Hepatic stellate cell (primary cell): Measurements from ENCODE around the gene KDM4C.
A peak's percentile ranks its signal among the peaks of the same experiment; 100 is the strongest.

ENCODE experiments used
- DNase-seq: peaks from one replicate; pipeline ENCODE4 v3.0.0; 2011; ENCODE audit warnings: low spot score

The KDM4C gene

GRCh38 chr9:6869081-6869948, 111.5 kb downstream of the KDM4C start:
- no peak for DNase-seq

- DNase-seq = no peak
Observed at GRCh38 chr9:6870149-6870548, 112.4 kb downstream of the KDM4C start.

- no peak for DNase-seq
Observed at GRCh38 chr9:6870650-6871477, 113.1 kb downstream of the KDM4C start.

GRCh38 chr9:6873857-6874256, 116.1 kb downstream of the KDM4C start:
- DNase-seq = no peak

GRCh38 chr9:6876195-6876894, 118.6 kb downstream of the KDM4C start:
- no peak for DNase-seq

GRCh38 chr9:6877671-6878161, 119.9 kb downstream of the KDM4C start:
- peak; percentile 41 for DNase-seq

GRCh38 chr9:6880626-6881025, 122.9 kb downstream of the KDM4C start:
- no peak for DNase-seq

- DNase-seq = no peak
Observed at GRCh38 chr9:6884101-6884500, 126.3 kb downstream of the KDM4C start.

- no peak for DNase-seq
Observed at GRCh38 chr9:6884990-6885389, 127.2 kb downstream of the KDM4C start.

- no peak for DNase-seq
Observed at GRCh38 chr9:6887051-6887450, 129.3 kb downstream of the KDM4C start.

GRCh38 chr9:6889868-6890267, 132.1 kb downstream of the KDM4C start:
- no peak for DNase-seq

GRCh38 chr9:6893350-6894131, 135.8 kb downstream of the KDM4C start:
- DNase-seq = no peak

- no peak for DNase-seq
Observed at GRCh38 chr9:6894135-6894534, 136.4 kb downstream of the KDM4C start.

- DNase-seq = no peak
Observed at GRCh38 chr9:6895754-6896153, 138.0 kb downstream of the KDM4C start.

- no peak for DNase-seq
Observed at GRCh38 chr9:6896562-6896961, 138.8 kb downstream of the KDM4C start.

- DNase-seq = no peak
Observed at GRCh38 chr9:6897207-6897822, 139.5 kb downstream of the KDM4C start.

GRCh38 chr9:6897898-6898302, 140.1 kb downstream of the KDM4C start:
- no peak for DNase-seq

- DNase-seq = no peak
Observed at GRCh38 chr9:6899274-6899673, 141.5 kb downstream of the KDM4C start.

- DNase-seq = no peak
Observed at GRCh38 chr9:6900440-6900883, 142.7 kb downstream of the KDM4C start.

GRCh38 chr9:6901180-6901579, 143.4 kb downstream of the KDM4C start:
- no peak for DNase-seq

GRCh38 chr9:6902423-6902822, 144.7 kb downstream of the KDM4C start:
- DNase-seq = no peak
